HEK293 (cell line): ENCODE data around the gene FKBP8.

Experiments
- CTCF ChIA-PET: fragments of 350-600 bp; formaldehyde crosslinking; extraction: SDS; loops from one replicate; lab custom pipeline; 2021; ENCODE audit warnings: antibody characterized with exemption; lab: Yijun Ruan, JAX
- POLR2A ChIA-PET: fragments of 300-600 bp; formaldehyde crosslinking; extraction: SDS; loops from one replicate; lab custom pipeline; 2020; ENCODE audit warnings: antibody characterized with exemption, inconsistent platforms; lab: Yijun Ruan, JAX
- H3K27ac ChIP-seq: fragments of 200-500 bp; sonication (Bioruptor generic); 2 replicates; pipeline ENCODE4 v1.5.1; 2014; ENCODE audit warnings: low read depth, low read length, control low read depth, inconsistent platforms; ENCODE audit errors: extremely low read depth
- H3K36me3 ChIP-seq, 2 experiments: fragments of 200-500 bp in 1 of 2; sonication (Bioruptor generic) in 1 of 2; 1 replicate in 1 of 2; 2 replicates in 1 of 2; pipeline ENCODE4 v1.5.1; 2014 to 2017; ENCODE audit warnings: inconsistent platforms in 2 of 2, low read length in 2 of 2; ENCODE audit not compliant: control insufficient read depth in 2 of 2, insufficient read depth in 1 of 2
- H3K4me1 ChIP-seq: fragments of 200-500 bp; sonication (Bioruptor generic); 2 replicates; pipeline ENCODE4 v1.5.1; 2014; ENCODE audit warnings: mild to moderate bottlenecking, low read length, inconsistent platforms; ENCODE audit not compliant: control insufficient read depth, insufficient read depth
- H3K4me3 ChIP-seq: 2 replicates; pipeline ENCODE4 v1.5.1; 2011; ENCODE audit warnings: low read depth, mild to moderate bottlenecking, control low read depth, low read length, moderate library complexity
- H3K9me3 ChIP-seq: fragments of 200-500 bp; sonication (Bioruptor generic); 2 replicates; pipeline ENCODE4 v1.5.1; 2014; ENCODE audit warnings: low read depth, low read length, inconsistent platforms; ENCODE audit not compliant: control insufficient read depth, insufficient read depth
- OVOL3 ChIP-seq: fragments of 450-650 bp; formaldehyde crosslinking; IDR thresholded peaks from 2 replicates; pipeline ENCODE4 v1.5.1; 2016; ENCODE audit warnings: missing biosample characterization, missing genetic modification characterization
- PRDM1 ChIP-seq: fragments of 450-650 bp; formaldehyde crosslinking; IDR thresholded peaks from 2 replicates; pipeline ENCODE4; 2016; ENCODE audit warnings: missing biosample characterization, missing genetic modification characterization
- PRDM2 ChIP-seq: fragments of 450-650 bp; formaldehyde crosslinking; IDR thresholded peaks from 2 replicates; pipeline ENCODE4 v1.5.1; 2016; ENCODE audit warnings: missing biosample characterization, missing genetic modification characterization, borderline replicate concordance
- SCRT1 ChIP-seq: fragments of 450-650 bp; formaldehyde crosslinking; IDR thresholded peaks from 2 replicates; pipeline ENCODE4 v1.5.1; 2016; ENCODE audit warnings: missing biosample characterization, missing genetic modification characterization, borderline replicate concordance
- ZBTB8A ChIP-seq: fragments of 450-650 bp; formaldehyde crosslinking; IDR thresholded peaks from 2 replicates; pipeline ENCODE4 v1.5.1; 2016; ENCODE audit warnings: missing biosample characterization, missing genetic modification characterization
- ZNF10 ChIP-seq: fragments of 450-650 bp; formaldehyde crosslinking; IDR thresholded peaks from 2 replicates; pipeline ENCODE4 v1.5.1; 2017; ENCODE audit warnings: missing biosample characterization, missing genetic modification characterization
- ZNF133 ChIP-seq: fragments of 450-650 bp; formaldehyde crosslinking; IDR thresholded peaks from 2 replicates; pipeline ENCODE4 v1.5.1; 2016; ENCODE audit warnings: missing biosample characterization, missing genetic modification characterization
- ZNF169 ChIP-seq: fragments of 450-650 bp; formaldehyde crosslinking; IDR thresholded peaks from 2 replicates; pipeline ENCODE4 v1.5.1; 2016; ENCODE audit warnings: missing biosample characterization, missing genetic modification characterization
- ZNF2 ChIP-seq: fragments of 450-650 bp; formaldehyde crosslinking; IDR thresholded peaks from 2 replicates; pipeline ENCODE4 v1.5.1; 2016; ENCODE audit warnings: missing biosample characterization, missing genetic modification characterization
- ZNF292 ChIP-seq: fragments of 450-650 bp; formaldehyde crosslinking; IDR thresholded peaks from 2 replicates; pipeline ENCODE4 v1.5.1; 2016; ENCODE audit warnings: low read depth, missing biosample characterization, missing genetic modification characterization, borderline replicate concordance
- ZNF335 ChIP-seq: fragments of 450-650 bp; formaldehyde crosslinking; conservative IDR thresholded peaks from 2 replicates; pipeline ENCODE4 v1.5.1; 2016; ENCODE audit warnings: missing biosample characterization, missing genetic modification characterization
- ZNF350 ChIP-seq: fragments of 450-650 bp; formaldehyde crosslinking; IDR thresholded peaks from 2 replicates; pipeline ENCODE4 v1.5.0; 2017; ENCODE audit warnings: missing biosample characterization, mild to moderate bottlenecking, missing genetic modification characterization
- ZNF366 ChIP-seq: fragments of 450-650 bp; formaldehyde crosslinking; conservative IDR thresholded peaks from 2 replicates; pipeline ENCODE4 v1.5.1; 2016; ENCODE audit warnings: missing biosample characterization, missing genetic modification characterization
- ZNF398 ChIP-seq: fragments of 450-650 bp; formaldehyde crosslinking; IDR thresholded peaks from 2 replicates; pipeline ENCODE4 v1.5.1; 2017; ENCODE audit warnings: missing biosample characterization, missing genetic modification characterization
- ZNF404 ChIP-seq: fragments of 450-650 bp; formaldehyde crosslinking; IDR thresholded peaks from 2 replicates; pipeline ENCODE4 v1.5.1; 2017; ENCODE audit warnings: missing biosample characterization, missing genetic modification characterization
- ZNF596 ChIP-seq: fragments of 450-650 bp; IDR thresholded peaks from 2 replicates; pipeline ENCODE4 v1.5.0; 2018; ENCODE audit warnings: missing biosample characterization, mild to moderate bottlenecking, missing genetic modification characterization, moderate library complexity
- ZNF600 ChIP-seq: fragments of 450-650 bp; formaldehyde crosslinking; IDR thresholded peaks from 2 replicates; pipeline ENCODE4 v1.5.1; 2016; ENCODE audit warnings: missing biosample characterization, missing genetic modification characterization
- ZNF629 ChIP-seq: fragments of 450-650 bp; formaldehyde crosslinking; IDR thresholded peaks from 2 replicates; pipeline ENCODE4 v1.5.1; 2017; ENCODE audit warnings: missing biosample characterization, missing genetic modification characterization
- ZNF658 ChIP-seq: fragments of 450-650 bp; formaldehyde crosslinking; IDR thresholded peaks from 2 replicates; pipeline ENCODE4; 2016; ENCODE audit warnings: missing biosample characterization, missing genetic modification characterization
- ZNF660 ChIP-seq: fragments of 450-650 bp; IDR thresholded peaks from 2 replicates; pipeline ENCODE4 v1.5.1; 2018; ENCODE audit warnings: missing biosample characterization, mild to moderate bottlenecking, missing genetic modification characterization
- ZNF664 ChIP-seq: fragments of 450-650 bp; formaldehyde crosslinking; IDR thresholded peaks from 2 replicates; pipeline ENCODE4 v1.5.1; 2016; ENCODE audit warnings: missing biosample characterization, missing genetic modification characterization
- ZNF747 ChIP-seq: fragments of 450-650 bp; formaldehyde crosslinking; IDR thresholded peaks from 2 replicates; pipeline ENCODE4 v1.5.1; 2016; ENCODE audit warnings: missing biosample characterization, missing genetic modification characterization
- ZNF792 ChIP-seq: fragments of 450-650 bp; formaldehyde crosslinking; IDR thresholded peaks from 2 replicates; pipeline ENCODE4 v1.5.1; 2016; ENCODE audit warnings: missing biosample characterization, missing genetic modification characterization
- ZSCAN4 ChIP-seq: fragments of 450-650 bp; formaldehyde crosslinking; IDR thresholded peaks from 2 replicates; pipeline ENCODE4 v1.5.1; 2017; ENCODE audit warnings: missing biosample characterization, missing genetic modification characterization
- TF ChIP-seq, protein P1 (sequence below): fragments of 450-650 bp; formaldehyde crosslinking; IDR thresholded peaks from 2 replicates; pipeline ENCODE4 v1.5.1; 2016; ENCODE audit warnings: missing biosample characterization, missing genetic modification characterization, low read depth

FKBP8 gene

DNA sequence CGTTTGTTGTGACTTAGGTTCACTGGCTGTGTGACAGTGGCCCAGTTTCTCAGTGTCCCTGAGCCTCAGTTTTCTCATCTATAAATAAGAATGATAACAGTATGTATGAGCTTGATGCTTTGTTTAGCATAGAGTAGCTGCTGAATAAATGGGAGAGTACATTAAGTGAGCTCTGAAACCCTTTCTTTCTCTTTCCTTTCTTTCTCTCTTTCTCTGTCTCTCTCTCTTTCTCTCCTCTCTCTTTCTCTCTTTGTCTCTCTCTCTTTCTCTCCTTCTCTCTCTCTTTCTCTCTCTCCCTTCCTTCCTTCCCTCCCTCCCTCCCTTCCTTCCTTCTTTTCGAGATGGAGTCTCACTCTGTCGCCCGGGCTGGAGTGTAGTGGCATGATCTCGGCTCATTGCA, 16.3 kb upstream of the FKBP8 start:
- TF ChIP-seq ZNF10 (tag by site-specific recombination) (no peak), SCRT1 (tag by site-specific recombination) (no peak), ZNF335 (no peak), ZNF600 (tag by site-specific recombination) (no peak), ZSCAN4 (tag by site-specific recombination) (no peak), OVOL3 (tag by site-specific recombination) (no peak), ZNF2 (tag by site-specific recombination) (no peak), ZNF404 (tag by site-specific recombination) (no peak), ZNF366 (tag by site-specific recombination) (peak; percentile 85), ZNF664 (tag by site-specific recombination) (peak; percentile 91), PRDM2 (tag by site-specific recombination) (no peak), ZNF596 (tag by site-specific recombination) (peak; percentile 84), PRDM1 (peak; percentile 95), ZNF292 (no peak), ZNF169 (no peak)
- TF ChIP-seq, protein P1, sequence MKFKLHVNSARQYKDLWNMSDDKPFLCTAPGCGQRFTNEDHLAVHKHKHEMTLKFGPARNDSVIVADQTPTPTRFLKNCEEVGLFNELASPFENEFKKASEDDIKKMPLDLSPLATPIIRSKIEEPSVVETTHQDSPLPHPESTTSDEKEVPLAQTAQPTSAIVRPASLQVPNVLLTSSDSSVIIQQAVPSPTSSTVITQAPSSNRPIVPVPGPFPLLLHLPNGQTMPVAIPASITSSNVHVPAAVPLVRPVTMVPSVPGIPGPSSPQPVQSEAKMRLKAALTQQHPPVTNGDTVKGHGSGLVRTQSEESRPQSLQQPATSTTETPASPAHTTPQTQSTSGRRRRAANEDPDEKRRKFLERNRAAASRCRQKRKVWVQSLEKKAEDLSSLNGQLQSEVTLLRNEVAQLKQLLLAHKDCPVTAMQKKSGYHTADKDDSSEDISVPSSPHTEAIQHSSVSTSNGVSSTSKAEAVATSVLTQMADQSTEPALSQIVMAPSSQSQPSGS (tag by site-specific recombination): no peak
- CTCF ChIA-PET: interaction anchor here (0.7 to 1.1 kb wide), 2 partner anchors 40 to 41 kb away, joined by 3 to 4 read pairs; no protein-coding TSS in a partner anchor
- Histone ChIP-seq H3K4me1 (no peaks in the 10 kb centered on the region), H3K9me3 (no peaks in the 10 kb centered on the region), H3K27ac (peak overlapping the region; percentile 28; the same call in 1 of the 2 replicates), H3K36me3 (peaks cover 12 to 36% of the 10 kb centered on the region in 2 experiments; a peak in 2 of 3 replicates), H3K4me3 (no peak overlapping the region)
- POLR2A ChIA-PET: interaction anchor here (4.9 kb wide), 1 partner anchor 11 kb away, joined by 62 read pairs; the partner anchor contains the start of gene UBA52

DNA sequence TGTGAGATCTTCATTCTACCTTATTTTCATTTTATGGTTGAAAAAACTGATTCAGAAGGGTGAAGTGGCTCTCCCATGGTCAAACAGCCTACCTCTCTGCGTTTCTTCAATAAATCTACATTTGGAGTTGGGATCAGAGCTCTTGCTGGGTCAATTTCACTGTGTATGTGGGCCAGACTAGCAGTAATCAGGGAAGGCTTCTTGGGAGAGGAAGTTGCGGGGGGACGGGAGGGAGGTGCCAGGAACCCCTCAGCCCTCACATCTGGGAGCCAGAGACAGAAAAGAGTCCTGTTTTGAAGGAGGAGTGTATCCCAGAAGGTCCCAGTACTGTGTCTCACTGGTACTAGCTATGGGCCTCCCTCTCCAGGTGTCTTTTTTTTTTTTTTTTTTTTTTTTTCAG, 15.2 kb upstream of the FKBP8 start:
- CTCF ChIA-PET: interaction anchor here (0.6 to 2.2 kb wide), 3 partner anchors 19 to 97 kb away, joined by 3 to 9 read pairs (median 3); no protein-coding TSS in a partner anchor
- Histone ChIP-seq H3K4me1 (no peaks in the 10 kb centered on the region), H3K9me3 (no peaks in the 10 kb centered on the region), H3K36me3 (peaks cover 5 to 25% of the 10 kb centered on the region in 2 experiments; a peak in 2 of 3 replicates), H3K27ac (peak overlapping the region; percentile 51; the same call in 1 of the 2 replicates), H3K4me3 (peak overlapping the region; percentile 81)
- POLR2A ChIA-PET: interaction anchor here (0.6 to 4.9 kb wide), 9 partner anchors 8 to 133 kb away, joined by 3 to 62 read pairs (median 6); partner anchors contain the start of genes REX1BD and UBA52
- TF ChIP-seq ZNF398 (tag by site-specific recombination) (no peak), ZNF658 (tag by site-specific recombination) (no peak), ZNF629 (tag by site-specific recombination) (no peak), ZNF660 (no peak), ZNF350 (tag by site-specific recombination) (no peak), ZNF133 (tag by site-specific recombination) (no peak), ZNF664 (tag by site-specific recombination) (no peak), ZBTB8A (tag by site-specific recombination) (no peak), ZNF747 (tag by site-specific recombination) (no peak), ZNF792 (tag by site-specific recombination) (no peak)
- TF ChIP-seq, protein P1 (tag by site-specific recombination): no peak
